Stomach (tissue), 9 donors: ENCODE results near the gene KANSL3. TPM values are rescaled to one million over a fixed set of nuclear protein-coding genes. Genes with fewer than 3 reads are reported as not detected.

Source experiments
- DNase-seq, 2 donors: peaks; one replicate each; pipeline versions ENCODE4 v3.0.0 to v3.0.0-alpha.2; 2013 to 2019
- H3K27ac ChIP-seq, 5 donors: fragments of 200-600 bp in 4 of 5; sonication (generic) in 4 of 5; one replicate each; pipeline ENCODE4 v1.5.1; 2013 to 2019; ENCODE audit warnings: mild to moderate bottlenecking in 1 of 5, moderate library complexity in 1 of 5
- H3K27me3 ChIP-seq, 3 donors: fragments of 200-600 bp; sonication (generic); one replicate each; pipeline ENCODE4 v1.5.1; 2017 to 2019; ENCODE audit warnings: mixed run types in 1 of 3
- H3K36me3 ChIP-seq, 4 donors: fragments of 200-600 bp; sonication (generic); 1 replicate in 3 of 4; 2 replicates in 1 of 4; pipeline ENCODE4 v1.5.1; 2016 to 2019
- H3K4me1 ChIP-seq, 4 donors: fragments of 200-600 bp; sonication (generic); one replicate each; pipeline ENCODE4 v1.5.1; 2016 to 2019
- H3K4me3 ChIP-seq, 4 donors: fragments of 200-600 bp; sonication (generic) in 3 of 4; one replicate each; pipeline ENCODE4 v1.5.1; 2016 to 2019; ENCODE audit warnings: mild to moderate bottlenecking in 1 of 4
- H3K9me3 ChIP-seq, 4 donors: fragments of 200-600 bp; sonication (generic); one replicate each; pipeline ENCODE4 v1.5.1; 2016 to 2019
- CTCF ChIP-seq, 7 experiments: fragments of 450-650 bp in 4 of 7; fragments of 200-600 bp in 3 of 7; sonication (generic) in 3 of 7; IDR thresholded peaks; one replicate each; pipeline ENCODE4 v1.5.1; 2016 to 2019; ENCODE audit warnings: antibody characterized with exemption in 7 of 7, control low read depth in 2 of 7, mild to moderate bottlenecking in 1 of 7
- EP300 ChIP-seq: sonication (generic); formaldehyde crosslinking; IDR thresholded peaks from one replicate; pipeline ENCODE4 v1.6.1; 2017; ENCODE audit warnings: antibody characterized with exemption
- POLR2A ChIP-seq, 4 donors: fragments of 450-650 bp; IDR thresholded peaks; one replicate each; pipeline ENCODE4 v1.6.1; 2016; ENCODE audit warnings: antibody characterized with exemption in 4 of 4, control low read depth in 2 of 4, mild to moderate bottlenecking in 1 of 4, moderate library complexity in 1 of 4
- POLR2AphosphoS5 ChIP-seq, 3 donors: sonication (generic); formaldehyde crosslinking; IDR thresholded peaks; one replicate each; pipeline ENCODE4 v1.6.1; 2016; ENCODE audit warnings: antibody characterized with exemption in 3 of 3
- WGBS, 5 donors: extraction: QIAGEN DNeasy Blood & Tissue Kit in 3 of 5; methylation state at CpG; one replicate each; pipeline versions ENCODE4 v1.1.5 to v1.1.7; 2013 to 2018; 5-methylcytosine and 5-hydroxymethylcytosine counted together
- intact Hi-C: fragments of 100-400 bp; cut with DNase I; formaldehyde crosslinking; loops from one replicate; pipeline ENCODE4 v1.15.1; 2023; ENCODE audit warnings: low total_unique reads
- polyA plus RNA-seq, 3 donors: library from polyadenylated mRNA; stranded (reverse); fragments of 200-250 nt; gene quantifications; one replicate each; pipeline ENCODE4 v1.2.3, GENCODE V29; 2013
- total RNA-seq, 5 donors: library from RNA; depleted of rRNA; stranded (reverse); fragments of >200 nt; gene quantifications; one replicate each; pipeline versions ENCODE4 v1.1.0 to v1.2.3, GENCODE V29; 2014 to 2016
- donor health status: healthy with polysubstance abuse.
- donor health status: Bipolar disorder and iron deficiency.
- donor health status: healthy.

The KANSL3 gene
- total and polyA plus RNA-seq, 8 donors: 13.6 to 139 (median 30.2) TPM

DNA sequence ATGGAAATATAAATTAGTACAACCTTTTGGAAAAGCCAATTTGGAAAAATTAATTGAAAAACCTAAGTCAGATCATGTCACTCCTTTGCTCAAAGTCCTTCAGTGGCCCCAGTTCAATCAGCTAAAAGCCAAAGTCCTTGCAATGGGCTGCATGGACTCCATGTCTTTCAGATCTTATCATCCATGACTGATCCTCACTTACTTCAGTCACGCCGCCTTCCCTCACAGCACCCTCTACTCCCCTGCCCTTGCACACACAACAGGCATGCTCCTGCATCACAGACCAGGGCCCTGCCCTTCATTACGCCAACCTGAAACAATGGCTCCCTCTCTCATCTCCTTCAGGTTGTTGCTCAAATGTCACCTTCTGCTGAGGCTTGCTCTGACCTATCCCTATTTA lies 15.6 kb downstream of the KANSL3 start:
- intact Hi-C loops: no loop called here
- no peak for TF ChIP-seq EP300
- no peak for TF ChIP-seq POLR2A (IDR thresholded peaks at IDR 0.05)
- TF ChIP-seq CTCF (IDR thresholded peaks at IDR 0.05): no peak
- no peak for TF ChIP-seq POLR2AphosphoS5 (IDR thresholded peaks at IDR 0.05)
- Histone ChIP-seq H3K4me1 (peaks cover 3 to 36% (median 20%) of the 10 kb centered on the region in 4 donors), H3K27me3 (no peaks in the 10 kb centered on the region), H3K9me3 (no peaks in the 10 kb centered on the region), H3K4me3 (no peak overlapping the region), H3K36me3 (peaks cover 12 to 55% (median 48%) of the 10 kb centered on the region in 4 donors), H3K27ac (no peak overlapping the region)
- DNase-seq: no peak
- WGBS, 5 donors: 87 to 93% (median 91%) methylated on average over 3 of the region's 3 CpGs

DNA sequence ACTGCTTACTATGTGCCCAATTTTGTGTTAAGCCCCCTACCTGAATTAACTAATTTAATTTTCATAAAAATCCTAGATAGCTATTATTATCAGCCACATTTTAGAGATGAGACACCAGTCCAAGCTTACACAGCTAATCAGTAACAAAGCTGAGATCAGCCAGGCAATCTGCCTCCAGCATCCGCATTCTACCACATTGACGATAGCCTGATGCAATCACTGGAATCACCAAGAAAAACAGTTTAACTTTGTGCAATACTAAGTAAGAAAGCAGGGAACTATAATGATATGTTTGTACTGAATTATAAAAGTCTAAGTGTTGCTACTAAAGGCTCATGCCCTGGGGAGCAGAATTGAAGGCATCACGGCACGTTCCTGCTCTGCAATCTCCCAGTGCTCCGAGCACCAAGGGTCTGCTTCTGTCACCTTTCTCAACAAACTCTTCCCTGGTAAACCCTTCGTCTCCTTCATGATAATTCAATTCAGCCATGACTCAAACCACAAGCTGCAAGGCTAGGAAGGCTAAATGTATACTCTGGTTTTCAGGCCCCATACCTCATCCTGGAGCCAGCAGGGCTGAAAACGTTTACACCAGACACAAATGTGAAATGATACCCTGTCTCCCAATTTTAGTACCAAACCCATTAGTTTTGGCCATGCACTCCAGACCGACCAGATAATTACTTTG lies 19.4 kb downstream of the KANSL3 start:
- H3K27me3 ChIP-seq: no peaks in the 10 kb centered on the region
- 81 to 90% (median 83%) methylated on average over 8 of the region's 8 CpGs for WGBS, 5 donors
- no peak overlapping the region for H3K4me3 ChIP-seq
- no peak for DNase-seq
- H3K27ac ChIP-seq: peak overlapping the region in 2 of 5 donors; percentile 29 to 44
- H3K36me3 ChIP-seq: peaks cover 16 to 72% (median 58%) of the 10 kb centered on the region in 4 donors
- TF ChIP-seq POLR2A (IDR thresholded peaks at IDR 0.05) (no peak), POLR2AphosphoS5 (IDR thresholded peaks at IDR 0.05) (no peak), EP300 (no peak), CTCF (IDR thresholded peaks at IDR 0.05) (no peak)
- intact Hi-C loops: no loop called here
- peaks cover 0 to 28% (median 9%) of the 10 kb centered on the region in 4 donors for H3K4me1 ChIP-seq
- H3K9me3 ChIP-seq: no peaks in the 10 kb centered on the region

GRCh38 chr2:96617012-96617411 lies 21.1 kb downstream of the KANSL3 start:
- TF ChIP-seq POLR2A (IDR thresholded peaks at IDR 0.05) (no peak), CTCF (IDR thresholded peaks at IDR 0.05) (no peak), EP300 (no peak), POLR2AphosphoS5 (IDR thresholded peaks at IDR 0.05) (no peak)
- Histone ChIP-seq H3K27ac (peak overlapping the region in 3 of 5 donors; percentile 31 to 42 (median 34)), H3K27me3 (no peaks in the 10 kb centered on the region), H3K9me3 (no peaks in the 10 kb centered on the region), H3K4me3 (no peak overlapping the region), H3K4me1 (peaks cover 0 to 21% (median 4%) of the 10 kb centered on the region in 4 donors), H3K36me3 (peaks cover 34 to 89% (median 72%) of the 10 kb centered on the region in 4 donors)
- intact Hi-C loops: no loop called here
- no peak for DNase-seq
- WGBS, 5 donors: 89 to 96% (median 93%) methylated on average over 4 of the region's 4 CpGs

- H3K4me3 ChIP-seq: no peak overlapping the region
- no peaks in the 10 kb centered on the region for H3K9me3 ChIP-seq
- peaks cover 0 to 21% (median 4%) of the 10 kb centered on the region in 4 donors for H3K4me1 ChIP-seq
- no peak for DNase-seq
- H3K27ac ChIP-seq: no peak overlapping the region
- 90 to 95% (median 93%) methylated on average over 6 of the region's 6 CpGs for WGBS, 5 donors
- peaks cover 38 to 92% (median 77%) of the 10 kb centered on the region in 4 donors for H3K36me3 ChIP-seq
- intact Hi-C loops: no loop called here
- no peaks in the 10 kb centered on the region for H3K27me3 ChIP-seq
- no peak for TF ChIP-seq POLR2AphosphoS5 (IDR thresholded peaks at IDR 0.05)
- TF ChIP-seq CTCF (IDR thresholded peaks at IDR 0.05): no peak
- no peak for TF ChIP-seq EP300
- TF ChIP-seq POLR2A (IDR thresholded peaks at IDR 0.05): no peak
Measured at GRCh38 chr2:96616535-96616934, 21.6 kb downstream of the KANSL3 start.
